IMR-90 (cell line): Measurements from ENCODE around the gene PPP1R3E. TPM values are rescaled to one million over a fixed set of nuclear protein-coding genes. Genes with fewer than 3 reads are reported as not detected.

Source experiments
- MAFK ChIP-seq: IDR thresholded peaks from 2 replicates; pipeline ENCODE4 v1.6.1; 2012; ENCODE audit warnings: low read depth, low read length, improper control_type of control experiment
- polyA plus RNA-seq, 3 experiments: library from polyadenylated mRNA; depleted of rRNA; stranded (reverse); fragments of >200 nt; gene quantifications; 2 replicates each; pipeline ENCODE4 v1.2.3, GENCODE V29; 2012; ENCODE audit warnings: low replicate concordance in 1 of 3
- total RNA-seq: library from RNA; depleted of rRNA; stranded (reverse); fragments of >200 nt; gene quantifications from 2 replicates; pipeline ENCODE4 v1.2.3, GENCODE V29; 2012

PPP1R3E gene
- total and polyA plus RNA-seq, 2 of the 4 experiments (the other 2 are of a cell fraction), result 1.3 to 3.5 TPM

DNA sequence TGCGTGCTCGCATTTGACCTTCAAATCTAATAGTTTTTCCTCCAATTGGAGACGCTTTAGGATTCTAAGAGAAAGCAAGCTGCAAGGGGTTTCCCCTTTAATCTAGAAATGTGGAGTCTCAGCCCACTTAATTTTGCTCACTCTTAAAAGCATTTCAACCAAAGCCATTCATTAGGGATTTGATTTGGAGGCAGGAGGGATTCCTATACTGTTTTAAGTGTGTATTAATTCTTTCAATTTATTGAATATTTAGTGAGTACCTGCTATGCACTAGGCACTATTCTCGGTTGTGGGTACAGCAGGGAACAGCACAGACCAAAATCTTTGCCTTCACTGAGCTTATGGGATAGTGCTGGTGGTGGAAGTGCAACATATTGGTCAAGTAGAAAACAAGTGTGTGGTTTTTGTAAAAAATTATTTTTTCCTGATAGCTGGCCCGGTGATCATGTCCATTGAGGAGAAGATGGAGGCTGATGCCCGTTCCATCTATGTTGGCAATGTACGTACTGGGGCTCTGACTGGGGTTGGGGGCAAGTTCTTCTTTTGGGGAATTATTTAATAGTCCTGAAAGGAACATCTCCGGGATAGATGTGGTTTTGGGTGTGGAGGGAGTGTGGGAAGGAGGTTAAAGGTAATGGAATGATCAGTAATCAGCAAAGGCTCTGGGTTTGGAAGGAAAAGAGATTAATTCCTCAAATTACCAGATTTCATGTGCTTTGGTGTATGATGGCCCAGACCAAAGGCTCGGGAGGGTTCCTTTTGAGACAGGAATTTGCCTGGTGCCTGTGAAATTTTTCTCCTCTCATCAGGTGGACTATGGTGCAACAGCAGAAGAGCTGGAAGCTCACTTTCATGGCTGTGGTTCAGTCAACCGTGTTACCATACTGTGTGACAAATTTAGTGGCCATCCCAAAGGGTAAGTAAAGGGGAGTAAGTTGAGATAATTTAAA, 20.2 kb upstream of the PPP1R3E start (continued):
- TF ChIP-seq MAFK, result no peak
